HepG2 (cell line): ENCODE data around the gene KHNYN. TPM values are rescaled to one million over a fixed set of nuclear protein-coding genes. Genes with fewer than 3 reads are reported as not detected.

ENCODE experiments used
- BCL3 ChIP-seq: sonication (generic); formaldehyde crosslinking; IDR thresholded peaks from 2 replicates; pipeline ENCODE4 v1.5.1; 2020; ENCODE audit warnings: mild to moderate bottlenecking, missing genetic modification reagents, moderate library complexity
- E2F2 ChIP-seq: sonication (generic); formaldehyde crosslinking; IDR thresholded peaks from 2 replicates; pipeline ENCODE4 v1.4.0; 2020; ENCODE audit warnings: missing genetic modification reagents, borderline replicate concordance
- EZH2 ChIP-seq: conservative IDR thresholded peaks from 2 replicates; pipeline ENCODE4 v1.6.1; 2012; ENCODE audit warnings: mild to moderate bottlenecking, low read depth, low read length, moderate library complexity
- FOSL1 ChIP-seq: sonication (generic); formaldehyde crosslinking; IDR thresholded peaks from 2 replicates; pipeline ENCODE4 v1.9.0; 2021; ENCODE audit warnings: missing genetic modification reagents, borderline replicate concordance
- FUBP1 ChIP-seq: sonication (generic); formaldehyde crosslinking; IDR thresholded peaks from 2 replicates; pipeline ENCODE4 v1.5.1; 2020; ENCODE audit warnings: missing genetic modification reagents, mild to moderate bottlenecking, borderline replicate concordance
- LBX2 ChIP-seq: sonication (generic); formaldehyde crosslinking; IDR thresholded peaks from 2 replicates; pipeline ENCODE4 v1.5.0; 2020; ENCODE audit warnings: missing genetic modification reagents, mild to moderate bottlenecking, borderline replicate concordance
- MAX ChIP-seq: IDR thresholded peaks from 2 replicates; pipeline ENCODE4 v1.6.1; 2012; ENCODE audit warnings: inconsistent platforms
- MYC ChIP-seq: sonication (generic); formaldehyde crosslinking; IDR thresholded peaks from 2 replicates; pipeline ENCODE4 v1.9.0; 2021; ENCODE audit warnings: missing genetic modification reagents, borderline replicate concordance
- PAX8 ChIP-seq: sonication (generic); formaldehyde crosslinking; IDR thresholded peaks from 2 replicates; pipeline ENCODE4 v1.8.0; 2022; ENCODE audit warnings: mild to moderate bottlenecking, missing genetic modification reagents, borderline replicate concordance
- SCMH1 ChIP-seq: sonication (generic); formaldehyde crosslinking; IDR thresholded peaks from 2 replicates; pipeline ENCODE4 v1.9.0; 2021; ENCODE audit warnings: missing genetic modification reagents, mild to moderate bottlenecking, borderline replicate concordance
- SMARCE1 ChIP-seq: fragments of 450-650 bp; IDR thresholded peaks from 2 replicates; pipeline ENCODE4 v1.6.1; 2017; ENCODE audit warnings: borderline replicate concordance
- TFAP4 ChIP-seq: sonication (generic); IDR thresholded peaks from 2 replicates; pipeline ENCODE4 v1.6.1; 2016; ENCODE audit warnings: low read depth, borderline replicate concordance
- U2AF1 ChIP-seq: fragments of 200-400 bp; formaldehyde crosslinking; optimal IDR thresholded peaks from 2 replicates; pipeline ENCODE3; 2017; ENCODE audit warnings: mild to moderate bottlenecking, low read depth, low read length
- ZBTB3 ChIP-seq: sonication (generic); formaldehyde crosslinking; IDR thresholded peaks from 2 replicates; pipeline ENCODE4 v1.4.0; 2020; ENCODE audit warnings: low read depth, mild to moderate bottlenecking, moderate library complexity, missing genetic modification reagents, borderline replicate concordance
- ZNF160 ChIP-seq: sonication (generic); formaldehyde crosslinking; IDR thresholded peaks from 2 replicates; pipeline ENCODE4 v1.8.0; 2022; ENCODE audit warnings: mild to moderate bottlenecking, inconsistent platforms, missing genetic modification reagents
- ZNF329 ChIP-seq: sonication (generic); formaldehyde crosslinking; IDR thresholded peaks from 2 replicates; pipeline ENCODE4 v1.9.0; 2021; ENCODE audit warnings: low read depth, mild to moderate bottlenecking, missing genetic modification reagents
- ZNF550 ChIP-seq: sonication (generic); formaldehyde crosslinking; IDR thresholded peaks from 2 replicates; pipeline ENCODE4 v1.4.0; 2020; ENCODE audit warnings: mild to moderate bottlenecking, missing genetic modification reagents, borderline replicate concordance
- ZNF691 ChIP-seq: sonication (generic); formaldehyde crosslinking; IDR thresholded peaks from 2 replicates; pipeline ENCODE4 v1.4.0; 2020; ENCODE audit warnings: missing genetic modification reagents, low read depth, mild to moderate bottlenecking, borderline replicate concordance
- ZSCAN20 ChIP-seq: sonication (generic); formaldehyde crosslinking; IDR thresholded peaks from 2 replicates; pipeline ENCODE4 v1.4.0; 2020; ENCODE audit warnings: missing genetic modification reagents, mild to moderate bottlenecking, borderline replicate concordance
- polyA plus RNA-seq, 8 experiments: library from polyadenylated mRNA; depleted of rRNA in 3 of 8; stranded (reverse) in 7 of 8; unstranded in 1 of 8; fragments of >200 nt; fragmentation: Illumina TruSeq in 4 of 8; extraction: Trizol in 4 of 8; gene quantifications; 2 replicates each; pipeline versions ENCODE4 v1.2.1 to v1.2.3, GENCODE V29; 2011 to 2016; ENCODE audit warnings: low read depth in 4 of 8, missing spikeins in 1 of 8, mixed read lengths in 1 of 8; ENCODE audit not compliant: insufficient read depth in 1 of 8
- total RNA-seq, 5 experiments: library from RNA; depleted of rRNA; stranded (reverse); fragments of >200 nt; fragmentation: Illumina TruSeq; extraction: Trizol; gene quantifications; 2 replicates each; pipeline ENCODE4 v1.2.3, GENCODE V29; 2016; ENCODE audit warnings: low read depth in 1 of 5
- TF ChIP-seq, protein P1 (sequence below): sonication (generic); formaldehyde crosslinking; IDR thresholded peaks from 2 replicates; pipeline ENCODE4 v1.4.0; 2020; ENCODE audit warnings: missing genetic modification reagents, mild to moderate bottlenecking, borderline replicate concordance

KHNYN gene
- total and polyA plus RNA-seq, 2 of the 13 experiments (the other 11 are each of a cell fraction or from before 2014, with no cell fraction given), result 52.8 to 75.7 TPM

DNA sequence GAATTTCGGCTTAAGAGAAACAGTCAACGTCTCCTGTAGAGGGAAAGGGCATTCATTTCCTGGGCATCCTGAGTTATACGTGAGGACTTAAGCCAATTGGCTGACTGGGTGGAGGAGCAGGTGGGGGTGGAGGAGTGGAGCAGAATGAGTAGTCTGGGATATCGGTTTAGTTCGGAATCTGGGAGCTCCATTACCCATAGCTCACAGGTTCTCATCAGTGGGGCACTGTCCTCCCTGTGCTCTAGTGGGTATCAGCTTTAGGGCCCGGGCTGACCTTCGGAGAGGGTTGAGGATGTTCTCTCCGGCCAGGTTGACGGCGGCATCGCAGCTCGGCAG lies 12.1 kb downstream of the KHNYN start (continued):
- TF ChIP-seq BCL3 (no peak), FUBP1 (CRISPR knock-in tag) (peak; percentile 91), TFAP4 (no peak), ZBTB3 (CRISPR knock-in tag) (no peak), ZNF329 (CRISPR knock-in tag) (no peak), E2F2 (CRISPR knock-in tag) (peak; percentile 54; the same call in 1 of the 2 replicates), MYC (CRISPR knock-in tag) (no peak), LBX2 (no peak), PAX8 (no peak), MAX (no peak), EZH2 (no peak), FOSL1 (CRISPR knock-in tag) (no peak), ZNF550 (no peak), ZSCAN20 (CRISPR knock-in tag) (no peak), U2AF1 (no peak), ZNF691 (CRISPR knock-in tag) (no peak; the same call in 1 of the 2 replicates), ZNF160 (CRISPR knock-in tag) (no peak), SMARCE1 (no peak), SCMH1 (CRISPR knock-in tag) (no peak)
- TF ChIP-seq, protein P1, sequence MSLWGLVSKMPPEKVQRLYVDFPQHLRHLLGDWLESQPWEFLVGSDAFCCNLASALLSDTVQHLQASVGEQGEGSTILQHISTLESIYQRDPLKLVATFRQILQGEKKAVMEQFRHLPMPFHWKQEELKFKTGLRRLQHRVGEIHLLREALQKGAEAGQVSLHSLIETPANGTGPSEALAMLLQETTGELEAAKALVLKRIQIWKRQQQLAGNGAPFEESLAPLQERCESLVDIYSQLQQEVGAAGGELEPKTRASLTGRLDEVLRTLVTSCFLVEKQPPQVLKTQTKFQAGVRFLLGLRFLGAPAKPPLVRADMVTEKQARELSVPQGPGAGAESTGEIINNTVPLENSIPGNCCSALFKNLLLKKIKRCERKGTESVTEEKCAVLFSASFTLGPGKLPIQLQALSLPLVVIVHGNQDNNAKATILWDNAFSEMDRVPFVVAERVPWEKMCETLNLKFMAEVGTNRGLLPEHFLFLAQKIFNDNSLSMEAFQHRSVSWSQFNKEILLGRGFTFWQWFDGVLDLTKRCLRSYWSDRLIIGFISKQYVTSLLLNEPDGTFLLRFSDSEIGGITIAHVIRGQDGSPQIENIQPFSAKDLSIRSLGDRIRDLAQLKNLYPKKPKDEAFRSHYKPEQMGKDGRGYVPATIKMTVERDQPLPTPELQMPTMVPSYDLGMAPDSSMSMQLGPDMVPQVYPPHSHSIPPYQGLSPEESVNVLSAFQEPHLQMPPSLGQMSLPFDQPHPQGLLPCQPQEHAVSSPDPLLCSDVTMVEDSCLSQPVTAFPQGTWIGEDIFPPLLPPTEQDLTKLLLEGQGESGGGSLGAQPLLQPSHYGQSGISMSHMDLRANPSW, result no peak
